HG03442 (cell line): ENCODE measurements around the gene HSBP1L1.

Experiments
- ATAC-seq: cut with Tn5 transposase; IDR thresholded peaks from one replicate; pipeline ENCODE4 v1.9.1; 2021; ENCODE audit warnings: mild to moderate bottlenecking, moderate library complexity; ENCODE audit not compliant: unreplicated experiment

HSBP1L1 gene

GRCh38 chr18:79928563-79928960 lies 35.9 kb upstream of the HSBP1L1 start:
- ATAC-seq = no peak

GRCh38 chr18:79930020-79930642 lies 34.3 kb upstream of the HSBP1L1 start:
- no peak for ATAC-seq

GRCh38 chr18:79931475-79931874 lies 33.0 kb upstream of the HSBP1L1 start:
- no peak for ATAC-seq

GRCh38 chr18:79932907-79933306 lies 31.5 kb upstream of the HSBP1L1 start:
- ATAC-seq = no peak

GRCh38 chr18:79933765-79934164 lies 30.7 kb upstream of the HSBP1L1 start:
- no peak for ATAC-seq

GRCh38 chr18:79934311-79935097 lies 29.9 kb upstream of the HSBP1L1 start:
- ATAC-seq = no peak

GRCh38 chr18:79935098-79935480 lies 29.4 kb upstream of the HSBP1L1 start:
- no peak for ATAC-seq

- no peak for ATAC-seq
These were observed 28.9 kb upstream of the HSBP1L1 start for GRCh38 chr18:79935499-79935898.

- no peak for ATAC-seq
These were observed 28.5 kb upstream of the HSBP1L1 start for GRCh38 chr18:79935925-79936324.

GRCh38 chr18:79936641-79937040 lies 27.8 kb upstream of the HSBP1L1 start:
- no peak for ATAC-seq

- no peak for ATAC-seq
These were observed 27.2 kb upstream of the HSBP1L1 start for GRCh38 chr18:79937103-79937860.

GRCh38 chr18:79938196-79938595 lies 26.2 kb upstream of the HSBP1L1 start:
- ATAC-seq = no peak

GRCh38 chr18:79939096-79939495 lies 25.3 kb upstream of the HSBP1L1 start:
- no peak for ATAC-seq

GRCh38 chr18:79940126-79940813 lies 24.2 kb upstream of the HSBP1L1 start:
- ATAC-seq = no peak

- no peak for ATAC-seq
These were observed 23.5 kb upstream of the HSBP1L1 start for GRCh38 chr18:79940814-79941472.

GRCh38 chr18:79941473-79942119 lies 22.8 kb upstream of the HSBP1L1 start:
- no peak for ATAC-seq

- ATAC-seq = no peak
These were observed 22.2 kb upstream of the HSBP1L1 start for GRCh38 chr18:79942211-79942610.

GRCh38 chr18:79942786-79943607 lies 21.4 kb upstream of the HSBP1L1 start:
- no peak for ATAC-seq

GRCh38 chr18:79943608-79944125 lies 20.8 kb upstream of the HSBP1L1 start:
- ATAC-seq = no peak
